ENCODE results near the gene NPBWR2. TPM values are rescaled to one million over a fixed set of nuclear protein-coding genes. Genes with fewer than 3 reads are reported as not detected.
"Not testable (repeated sequence)": the region's sequence is repeated elsewhere in the genome, so short reads cannot be mapped to it uniquely, and the experiment has no call there.

NPBWR2 gene
- total and polyA plus RNA-seq, 5 experiments from 2014 or later: not detected

DNA sequence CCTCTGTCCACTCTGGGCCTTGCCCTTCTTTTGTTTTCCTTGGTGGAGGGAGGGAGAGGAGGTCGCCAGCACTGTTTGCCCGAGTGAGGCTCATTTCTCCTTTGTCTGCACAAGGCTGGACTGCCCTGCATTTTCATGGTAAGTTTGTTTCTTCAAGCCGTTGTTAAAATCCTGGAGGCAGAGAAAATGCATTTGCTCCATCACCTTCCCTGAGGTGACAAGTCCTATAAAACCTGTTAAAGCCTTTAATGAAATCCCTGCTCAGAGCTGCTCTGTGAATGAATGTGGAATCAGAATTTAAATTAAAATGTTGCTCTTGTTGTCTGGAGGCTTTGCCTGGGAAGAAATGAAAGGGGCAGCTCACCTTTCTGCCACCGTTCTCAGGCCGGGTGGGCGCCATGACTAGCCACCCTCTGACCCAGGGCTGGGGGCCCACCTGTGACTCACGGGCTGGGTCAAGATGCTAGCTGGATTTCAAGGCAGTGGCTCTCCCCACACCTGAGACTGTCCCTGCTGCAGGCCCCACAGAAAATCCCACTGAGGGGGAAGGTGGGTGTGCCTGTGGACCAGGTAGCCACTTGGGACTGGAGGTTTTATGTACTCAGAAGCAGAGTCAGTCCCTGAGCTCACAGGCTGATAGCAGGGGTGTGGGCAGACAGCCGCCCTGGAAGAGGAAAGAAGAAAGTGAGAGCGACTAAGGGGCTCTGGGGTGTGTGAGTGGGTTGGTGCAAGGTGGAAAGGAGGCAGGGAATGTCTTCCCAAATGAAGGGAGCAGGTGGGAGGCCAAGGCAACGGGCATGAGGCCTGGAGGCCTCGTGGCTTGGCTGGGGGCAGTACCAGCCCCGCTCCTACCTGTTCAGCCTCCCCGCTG lies 32.9 kb upstream of the NPBWR2 start:
- H3K4me1 Mint-ChIP-seq: no peaks in the 10 kb centered on the region
- H3K36me3 Mint-ChIP-seq: peaks cover 0 to 12% (median 4%) of the 10 kb centered on the region in 3 donors
- ATAC-seq (no peak), DNase-seq (no peak)
- POLR2A ChIA-PET: no interaction called here
- H3K9me3 Mint-ChIP-seq: peaks cover 0 to 14% (median 8%) of the 10 kb centered on the region in 9 donors
- no peak overlapping the region for H3K27ac Mint-ChIP-seq
- no peak overlapping the region for H3K4me3 Mint-ChIP-seq
- H3K27me3 Mint-ChIP-seq: peaks cover 0 to 37% (median 6%) of the 10 kb centered on the region in 5 donors

DNA sequence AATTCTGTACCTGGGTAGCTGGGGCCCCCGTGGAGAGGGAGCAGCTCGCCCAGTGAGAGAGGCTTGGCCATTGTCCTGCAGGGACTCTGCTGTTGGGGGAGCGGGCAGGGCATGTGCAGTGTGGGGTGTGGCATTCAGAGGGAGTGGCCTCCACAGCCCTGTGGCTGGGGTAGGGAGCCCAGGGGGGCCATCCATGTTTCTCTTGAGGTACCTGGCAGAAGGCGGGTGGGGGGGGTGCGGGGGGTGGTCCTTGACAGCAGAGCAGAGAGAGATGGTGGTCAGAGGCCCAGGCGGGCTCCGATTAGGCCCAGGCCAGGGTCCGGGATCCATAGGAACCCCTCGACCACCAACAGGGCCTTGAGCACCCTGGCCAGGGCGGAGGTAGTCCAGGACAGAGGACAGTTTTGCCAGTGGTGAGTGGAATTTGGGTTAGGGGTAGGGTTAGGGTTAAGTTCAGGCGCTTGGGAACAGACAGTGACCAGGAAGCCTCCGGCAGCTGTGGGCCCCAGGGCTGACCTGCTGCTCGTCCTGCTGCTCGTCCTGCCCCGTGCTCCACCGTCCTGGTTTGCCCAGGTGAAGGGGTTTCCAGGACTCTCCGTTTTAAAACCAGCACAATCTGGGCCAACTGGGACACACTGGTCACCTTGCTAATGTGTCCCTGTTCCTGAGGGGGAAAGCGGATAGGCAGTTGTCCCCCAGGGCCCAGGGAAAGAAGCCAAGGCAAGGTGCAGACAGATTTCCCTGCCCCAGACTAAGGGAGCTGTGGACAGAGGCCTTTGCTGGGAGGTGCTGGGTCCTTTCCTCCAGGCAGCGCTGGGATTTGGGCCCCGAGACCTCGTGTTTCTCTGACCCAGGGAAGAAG lies 32.1 kb upstream of the NPBWR2 start:
- POLR2A ChIA-PET: no interaction called here
- Mint-ChIP-seq H3K9me3 (peaks cover 0 to 6% (median 2%) of the 10 kb centered on the region in 9 donors), H3K4me1 (peaks cover 0 to 2% (median 0%) of the 10 kb centered on the region in 4 donors), H3K27me3 (peaks cover 0 to 40% (median 6%) of the 10 kb centered on the region in 5 donors), H3K36me3 (peaks cover 0 to 3% (median 0%) of the 10 kb centered on the region in 3 donors), H3K4me3 (no peak overlapping the region), H3K27ac (no peak overlapping the region)
- ATAC-seq (no peak), DNase-seq (no peak)

DNA sequence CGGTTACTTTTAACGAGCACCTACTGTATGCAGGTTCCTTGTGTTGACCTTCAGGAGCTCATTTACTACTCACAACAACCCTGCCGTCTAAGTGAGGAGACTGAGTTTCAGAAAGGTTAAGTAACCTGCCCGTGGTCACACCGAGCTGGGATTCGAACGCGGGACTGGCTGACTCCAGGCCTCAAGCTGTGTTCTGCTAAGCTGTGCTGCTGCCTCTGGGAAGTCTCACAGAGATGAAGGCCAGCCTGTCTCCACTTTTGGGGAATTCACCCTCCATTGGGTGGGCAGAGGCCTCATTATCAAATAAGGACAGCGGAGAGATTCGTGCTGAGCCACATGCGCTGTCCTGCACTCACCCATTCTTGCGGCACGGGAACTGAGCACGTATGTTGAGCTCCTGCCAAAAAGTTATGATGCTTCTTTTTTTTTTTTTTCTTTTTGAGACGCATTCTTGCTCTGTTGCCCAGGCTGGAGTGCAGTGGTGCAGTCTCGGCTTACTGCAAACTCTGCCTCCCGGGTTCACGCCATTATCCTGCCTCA lies 31.0 kb upstream of the NPBWR2 start:
- peaks cover 0 to 2% (median 0%) of the 10 kb centered on the region in 4 donors for H3K4me1 Mint-ChIP-seq
- no peak overlapping the region for H3K27ac Mint-ChIP-seq
- H3K4me3 Mint-ChIP-seq: no peak overlapping the region
- no peak for DNase-seq
- POLR2A ChIA-PET: no interaction called here
- H3K9me3 Mint-ChIP-seq: no peaks in the 10 kb centered on the region
- H3K27me3 Mint-ChIP-seq: peaks cover 0 to 40% (median 5%) of the 10 kb centered on the region in 5 donors
- no peaks in the 10 kb centered on the region for H3K36me3 Mint-ChIP-seq
- ATAC-seq: no peak

DNA sequence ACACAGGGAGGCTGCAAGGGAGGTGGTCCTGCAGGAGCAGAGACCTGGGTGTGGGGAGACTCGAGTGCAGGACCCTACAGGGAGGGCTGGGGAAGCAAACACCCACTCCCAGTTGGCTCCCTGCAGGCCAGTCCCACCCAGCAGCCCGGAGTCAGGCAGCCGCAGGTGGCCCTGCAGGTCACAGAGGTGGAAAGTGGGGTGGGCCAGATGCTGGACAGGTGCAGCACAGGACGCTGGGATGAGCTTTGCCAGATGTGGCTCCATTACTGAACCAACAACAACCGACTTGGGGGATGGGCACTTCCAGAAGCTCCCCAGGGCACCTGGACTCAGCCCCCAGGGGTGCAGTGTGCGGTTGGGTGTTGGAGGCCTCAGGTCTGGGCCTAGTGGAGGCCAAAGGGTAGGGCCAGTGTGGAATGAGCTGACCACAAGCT lies 30.2 kb upstream of the NPBWR2 start:
- peaks cover 0 to 2% (median 0%) of the 10 kb centered on the region in 4 donors for H3K4me1 Mint-ChIP-seq
- H3K36me3 Mint-ChIP-seq: no peaks in the 10 kb centered on the region
- H3K27me3 Mint-ChIP-seq: peaks cover 0 to 40% (median 5%) of the 10 kb centered on the region in 5 donors
- ATAC-seq (no peak), DNase-seq (peak in 1 of 10 donors; percentile 36)
- no peaks in the 10 kb centered on the region for H3K9me3 Mint-ChIP-seq
- POLR2A ChIA-PET: no interaction called here
- peak overlapping the region in 1 of 10 donors; percentile 18 for H3K27ac Mint-ChIP-seq
- no peak overlapping the region for H3K4me3 Mint-ChIP-seq

GRCh38 chr20:64136004-64136710 lies 28.8 kb upstream of the NPBWR2 start:
- H3K36me3 Mint-ChIP-seq: no peaks in the 10 kb centered on the region
- ATAC-seq: no peak
- peaks cover 1 to 28% (median 2%) of the 10 kb centered on the region in 5 donors for H3K27me3 Mint-ChIP-seq
- DNase-seq: peak in 1 of 10 donors; percentile 10
- POLR2A ChIA-PET: no interaction called here
- peak overlapping the region in 2 of 10 donors; percentile 19 to 57 for H3K27ac Mint-ChIP-seq
- H3K4me1 Mint-ChIP-seq: peaks cover 0 to 2% (median 0%) of the 10 kb centered on the region in 4 donors
- no peaks in the 10 kb centered on the region for H3K9me3 Mint-ChIP-seq
- no peak overlapping the region for H3K4me3 Mint-ChIP-seq

GRCh38 chr20:64134744-64135143 lies 27.4 kb upstream of the NPBWR2 start:
- H3K36me3 Mint-ChIP-seq, H3K4me3 Mint-ChIP-seq, H3K4me1 Mint-ChIP-seq, POLR2A ChIA-PET, H3K27ac Mint-ChIP-seq, H3K9me3 Mint-ChIP-seq, ATAC-seq: not testable (repeated sequence)
- peaks cover 4 to 27% (median 8%) of the 10 kb centered on the region in 5 donors for H3K27me3 Mint-ChIP-seq
- peak in 1 of 10 donors; percentile 13 for DNase-seq

DNA sequence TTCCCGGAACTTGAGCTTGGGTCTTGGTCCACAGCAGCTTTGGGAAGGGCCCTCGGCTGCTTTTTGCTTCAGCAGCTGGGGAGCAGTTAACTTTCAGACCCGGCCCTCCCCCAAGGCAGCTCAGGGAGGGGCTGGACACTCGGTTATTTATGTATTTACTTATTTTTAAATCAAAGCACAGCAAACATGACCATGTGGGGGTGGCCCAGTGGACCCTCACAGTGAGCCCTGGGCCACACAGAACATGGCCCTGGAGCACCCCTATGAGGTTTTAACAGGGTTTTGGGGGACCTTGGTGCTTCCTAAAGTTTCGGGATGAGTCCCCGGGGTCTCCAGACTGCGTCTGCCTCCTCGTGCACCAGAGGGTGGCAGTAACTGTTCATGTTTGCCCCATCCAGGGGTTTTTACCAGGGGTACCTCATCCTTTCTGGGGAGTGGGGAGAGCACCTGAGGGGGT lies 26.6 kb upstream of the NPBWR2 start:
- no peak overlapping the region for H3K4me3 Mint-ChIP-seq
- H3K36me3 Mint-ChIP-seq: no peaks in the 10 kb centered on the region
- POLR2A ChIA-PET: no interaction called here
- no peak overlapping the region for H3K27ac Mint-ChIP-seq
- peaks cover 0 to 4% (median 0%) of the 10 kb centered on the region in 4 donors for H3K4me1 Mint-ChIP-seq
- DNase-seq: no peak
- no peaks in the 10 kb centered on the region for H3K9me3 Mint-ChIP-seq
- no peak for ATAC-seq
- peaks cover 7 to 35% (median 12%) of the 10 kb centered on the region in 5 donors for H3K27me3 Mint-ChIP-seq

GRCh38 chr20:64131406-64131805 lies 24.0 kb upstream of the NPBWR2 start:
- peak in 1 of 10 donors; percentile 21 for DNase-seq
- POLR2A ChIA-PET: no interaction called here
- ATAC-seq: no peak
- peaks cover 0 to 4% (median 0%) of the 10 kb centered on the region in 4 donors for H3K4me1 Mint-ChIP-seq
- H3K9me3 Mint-ChIP-seq: no peaks in the 10 kb centered on the region
- H3K36me3 Mint-ChIP-seq: no peaks in the 10 kb centered on the region
- no peak overlapping the region for H3K27ac Mint-ChIP-seq
- H3K4me3 Mint-ChIP-seq: no peak overlapping the region
- peaks cover 12 to 44% (median 15%) of the 10 kb centered on the region in 5 donors for H3K27me3 Mint-ChIP-seq

DNA sequence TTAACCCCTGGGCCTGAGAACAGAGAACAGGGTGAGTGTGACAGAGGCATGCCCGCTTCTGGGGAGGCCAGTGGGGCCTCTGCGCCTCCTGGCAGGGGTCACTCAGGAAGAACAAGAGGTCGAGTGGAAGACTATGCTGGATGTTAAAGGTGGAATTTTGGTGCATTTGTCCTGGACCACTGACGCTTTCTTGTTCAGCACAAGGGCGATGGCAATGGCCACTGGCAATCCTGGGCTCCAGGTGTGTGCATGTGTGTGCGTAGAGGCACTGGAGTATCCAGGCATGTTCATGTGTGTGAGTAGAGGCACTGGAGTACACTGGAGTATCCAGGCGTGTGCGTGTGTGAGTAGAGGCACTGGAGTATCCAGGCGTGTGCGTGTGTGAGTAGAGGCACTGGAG lies 23.5 kb upstream of the NPBWR2 start:
- POLR2A ChIA-PET: no interaction called here
- H3K9me3 Mint-ChIP-seq: no peaks in the 10 kb centered on the region
- H3K27me3 Mint-ChIP-seq: peaks cover 11 to 39% (median 15%) of the 10 kb centered on the region in 5 donors
- H3K27ac Mint-ChIP-seq: no peak overlapping the region
- ATAC-seq (no peak), DNase-seq (peak in 1 of 10 donors; percentile 37)
- H3K4me3 Mint-ChIP-seq: no peak overlapping the region
- peaks cover 0 to 4% (median 0%) of the 10 kb centered on the region in 4 donors for H3K4me1 Mint-ChIP-seq
- no peaks in the 10 kb centered on the region for H3K36me3 Mint-ChIP-seq

- H3K4me1 Mint-ChIP-seq: peaks cover 0 to 4% (median 0%) of the 10 kb centered on the region in 4 donors
- ATAC-seq (no peak), DNase-seq (no peak)
- H3K36me3 Mint-ChIP-seq: no peaks in the 10 kb centered on the region
- peaks cover 11 to 33% (median 15%) of the 10 kb centered on the region in 5 donors for H3K27me3 Mint-ChIP-seq
- peak overlapping the region in 2 of 10 donors; percentile 28 to 37 for H3K27ac Mint-ChIP-seq
- H3K9me3 Mint-ChIP-seq: no peaks in the 10 kb centered on the region
- POLR2A ChIA-PET: interaction anchor here (0.7 kb wide), 1 partner anchor 388 kb away, joined by 3 read pairs; no protein-coding TSS in a partner anchor
- H3K4me3 Mint-ChIP-seq: no peak overlapping the region
These were observed 22.9 kb upstream of the NPBWR2 start for GRCh38 chr20:64130271-64130670.

- Mint-ChIP-seq H3K4me3 (no peak overlapping the region), H3K27ac (peak overlapping the region in 2 of 10 donors; percentile 13 to 43), H3K4me1 (peaks cover 0 to 2% (median 0%) of the 10 kb centered on the region in 4 donors), H3K36me3 (no peaks in the 10 kb centered on the region), H3K27me3 (peaks cover 11 to 30% (median 16%) of the 10 kb centered on the region in 5 donors), H3K9me3 (no peaks in the 10 kb centered on the region)
- POLR2A ChIA-PET: interaction anchor here (0.7 kb wide), 1 partner anchor 386 kb away, joined by 3 read pairs; no protein-coding TSS in a partner anchor
- DNase-seq (peak in 1 of 10 donors; percentile 58), ATAC-seq (no peak)
These were observed 21.9 kb upstream of the NPBWR2 start for GRCh38 chr20:64129146-64129782.
